Spleen (tissue), 11 donors: ENCODE results near the gene SORL1. TPM values are rescaled to one million over a fixed set of nuclear protein-coding genes. Genes with fewer than 3 reads are reported as not detected.
"Not testable (repeated sequence)": the region's sequence is repeated elsewhere in the genome, so short reads cannot be mapped to it uniquely, and the experiment has no call there.

Source experiments
- DNase-seq: peaks from one replicate; pipeline ENCODE4 v3.0.0-alpha.2; 2020
- H3K27ac ChIP-seq, 8 donors: fragments of 200-600 bp; sonication (generic) in 7 of 8; 1 replicate in 4 of 8; 2 replicates in 4 of 8; pipeline versions ENCODE4 v1.5.0 to v1.8.0; 2016 to 2021; ENCODE audit warnings: inconsistent platforms in 4 of 8, mild to moderate bottlenecking in 4 of 8, moderate library complexity in 1 of 8
- H3K27me3 ChIP-seq, 7 donors: fragments of 200-600 bp; sonication (generic) in 6 of 7; replicated peaks in 1 of 7; 1 replicate in 4 of 7; 2 replicates in 3 of 7; pipeline versions ENCODE4 v1.5.0 to v1.8.0; 2016 to 2021; ENCODE audit warnings: inconsistent platforms in 3 of 7, mild to moderate bottlenecking in 1 of 7
- H3K36me3 ChIP-seq, 6 donors: fragments of 200-600 bp; sonication (generic) in 5 of 6; 1 replicate in 4 of 6; 2 replicates in 2 of 6; pipeline versions ENCODE4 v1.5.0 to v1.8.0; 2016 to 2021; ENCODE audit warnings: inconsistent platforms in 2 of 6
- H3K4me1 ChIP-seq, 6 donors: fragments of 200-600 bp; sonication (generic) in 5 of 6; 1 replicate in 3 of 6; 2 replicates in 3 of 6; pipeline versions ENCODE4 v1.5.0 to v1.8.0; 2016 to 2021; ENCODE audit warnings: inconsistent platforms in 3 of 6
- H3K4me3 ChIP-seq, 8 donors: fragments of 200-600 bp; sonication (generic) in 7 of 8; 1 replicate in 4 of 8; 2 replicates in 4 of 8; pipeline versions ENCODE4 v1.5.0 to v1.8.0; 2016 to 2021; ENCODE audit warnings: inconsistent platforms in 4 of 8, mild to moderate bottlenecking in 4 of 8, moderate library complexity in 2 of 8
- H3K9me3 ChIP-seq, 8 donors: fragments of 200-600 bp; sonication (generic) in 7 of 8; 1 replicate in 4 of 8; 2 replicates in 4 of 8; pipeline versions ENCODE4 v1.5.0 to v1.8.0; 2016 to 2021; ENCODE audit warnings: inconsistent platforms in 4 of 8
- POLR2A ChIP-seq, 3 donors: fragments of 450-650 bp; IDR thresholded peaks; one replicate each; pipeline ENCODE4 v1.5.1; 2017; ENCODE audit warnings: antibody characterized with exemption in 3 of 3, mild to moderate bottlenecking in 1 of 3
- POLR2AphosphoS5 ChIP-seq, 3 donors: sonication (generic); formaldehyde crosslinking; IDR thresholded peaks; one replicate each; pipeline ENCODE4 v1.5.1; 2017; ENCODE audit warnings: antibody characterized with exemption in 3 of 3
- WGBS, 5 donors: extraction: QIAGEN DNeasy Blood & Tissue Kit in 3 of 5; methylation state at CpG; one replicate each; pipeline versions ENCODE4 v1.1.5 to v1.1.7; 2013 to 2018; 5-methylcytosine and 5-hydroxymethylcytosine counted together
- intact Hi-C: fragments of 100-400 bp; cut with DNase I; formaldehyde crosslinking; loops from one replicate; pipeline ENCODE4 v1.15.0; 2023; ENCODE audit warnings: low total_unique reads
- polyA plus RNA-seq, 3 donors: library from polyadenylated mRNA; stranded (reverse); fragments of 200-250 nt; gene quantifications; one replicate each; pipeline ENCODE4 v1.2.1, GENCODE V29; 2013
- total RNA-seq, 7 donors: library from RNA; depleted of rRNA in 3 of 7; stranded (reverse); fragments of >200 nt in 3 of 7; fragmentation: NEBNext Ultra II Directional in 4 of 7; extraction: Animal tissue kit (Norgen Biotek cat#: 25700) in 4 of 7; gene quantifications; one replicate each; pipeline versions ENCODE4 v1.1.0 to v1.2.1, GENCODE V29; 2016 to 2021
- TF ChIP-seq, protein P1 (sequence below), 11 experiments: fragments of 200-600 bp in 7 of 11; fragments of 450-650 bp in 4 of 11; sonication (generic) in 4 of 11; IDR thresholded peaks in 8 of 11; conservative IDR thresholded peaks in 3 of 11; 1 replicate in 7 of 11; 2 replicates in 4 of 11; pipeline versions ENCODE4 v1.4.0 to v1.8.0; 2016 to 2021; ENCODE audit warnings: antibody characterized with exemption in 11 of 11, inconsistent platforms in 4 of 11, mild to moderate bottlenecking in 1 of 11
- donor health status: healthy with polysubstance abuse.
- donor health status: DM: no; HTN: no; CAD: no; lungs with moderate emphysema.
- donor health status: DM: no; HTN: no; CAD: no.
- donor health status: Bipolar disorder and iron deficiency.
- donor health status: healthy.
- donor health status: DM: no; HTN: no; CAD: no.
- donor health status: DM: yes; HTN: yes; CAD: no.

SORL1 gene
- total and polyA plus RNA-seq, 10 donors: 3.8 to 328 (median 148) TPM

DNA sequence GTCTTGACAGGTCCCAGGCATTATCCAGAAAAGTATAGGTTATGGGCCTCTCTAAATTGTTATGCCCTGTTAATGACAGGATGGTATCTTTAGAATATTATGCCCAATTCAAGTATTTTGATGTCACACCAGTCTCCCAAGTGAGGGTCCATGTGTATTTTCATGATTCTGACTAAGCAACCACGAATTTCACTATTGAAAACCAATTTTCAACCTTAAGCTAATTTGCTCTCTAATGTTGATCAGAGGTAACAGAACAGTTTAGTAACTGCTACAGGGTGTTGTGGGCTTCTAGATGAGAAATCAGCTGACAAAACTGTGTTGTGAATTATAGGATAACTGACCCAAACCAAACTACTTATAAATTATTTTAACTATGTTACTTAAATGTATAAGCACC is 48.6 kb downstream of the SORL1 start:
- intact Hi-C loops: no loop called here
- Histone ChIP-seq H3K4me1 (peaks cover 0 to 43% (median 2%) of the 10 kb centered on the region in 6 donors), H3K4me3 (no peak overlapping the region), H3K27me3 (no peaks in the 10 kb centered on the region), H3K9me3 (peaks cover 0 to 11% (median 5%) of the 10 kb centered on the region in 8 donors), H3K27ac (no peak overlapping the region), H3K36me3 (peaks cover 0 to 76% (median 14%) of the 10 kb centered on the region in 6 donors)
- DNase-seq: no peak
- WGBS, 5 donors: 65 to 85% (median 84%) methylated on average over 1 of the region's 1 CpG
- TF ChIP-seq POLR2AphosphoS5 (IDR thresholded peaks at IDR 0.05) (no peak), POLR2A (IDR thresholded peaks at IDR 0.05) (no peak)
- TF ChIP-seq, protein P1, sequence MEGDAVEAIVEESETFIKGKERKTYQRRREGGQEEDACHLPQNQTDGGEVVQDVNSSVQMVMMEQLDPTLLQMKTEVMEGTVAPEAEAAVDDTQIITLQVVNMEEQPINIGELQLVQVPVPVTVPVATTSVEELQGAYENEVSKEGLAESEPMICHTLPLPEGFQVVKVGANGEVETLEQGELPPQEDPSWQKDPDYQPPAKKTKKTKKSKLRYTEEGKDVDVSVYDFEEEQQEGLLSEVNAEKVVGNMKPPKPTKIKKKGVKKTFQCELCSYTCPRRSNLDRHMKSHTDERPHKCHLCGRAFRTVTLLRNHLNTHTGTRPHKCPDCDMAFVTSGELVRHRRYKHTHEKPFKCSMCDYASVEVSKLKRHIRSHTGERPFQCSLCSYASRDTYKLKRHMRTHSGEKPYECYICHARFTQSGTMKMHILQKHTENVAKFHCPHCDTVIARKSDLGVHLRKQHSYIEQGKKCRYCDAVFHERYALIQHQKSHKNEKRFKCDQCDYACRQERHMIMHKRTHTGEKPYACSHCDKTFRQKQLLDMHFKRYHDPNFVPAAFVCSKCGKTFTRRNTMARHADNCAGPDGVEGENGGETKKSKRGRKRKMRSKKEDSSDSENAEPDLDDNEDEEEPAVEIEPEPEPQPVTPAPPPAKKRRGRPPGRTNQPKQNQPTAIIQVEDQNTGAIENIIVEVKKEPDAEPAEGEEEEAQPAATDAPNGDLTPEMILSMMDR (IDR thresholded peaks at IDR 0.05 in 8 of 11, conservative IDR thresholded peaks at IDR 0.05 in 3 of 11): no peak

DNA sequence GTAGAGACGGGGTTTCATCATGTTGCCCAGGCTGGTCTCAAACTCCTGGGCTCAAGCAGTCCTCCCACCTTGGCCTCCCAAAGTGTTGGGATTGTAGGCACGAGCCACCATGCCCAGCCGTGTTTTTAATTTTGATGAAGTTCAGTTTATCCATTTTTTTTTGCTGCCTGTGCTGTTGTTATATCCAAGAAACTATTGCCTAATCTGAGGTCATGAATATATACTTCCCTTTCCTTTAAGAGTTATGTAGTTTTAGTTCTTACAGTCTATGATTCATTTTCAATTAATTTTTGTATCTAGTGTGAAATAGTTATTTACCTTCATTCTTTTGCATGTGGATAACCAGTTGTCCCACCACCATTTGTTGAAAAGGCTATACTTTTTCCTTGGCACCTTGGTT is 50.9 kb downstream of the SORL1 start:
- no peak overlapping the region for H3K4me3 ChIP-seq
- DNase-seq: no peak
- H3K36me3 ChIP-seq: peaks cover 0 to 61% (median 3%) of the 10 kb centered on the region in 6 donors
- peak overlapping the region in 3 of 8 donors; percentile 21 to 43 (median 25) for H3K27ac ChIP-seq
- peaks cover 0 to 27% (median 19%) of the 10 kb centered on the region in 8 donors for H3K9me3 ChIP-seq
- peaks cover 0 to 33% (median 0%) of the 10 kb centered on the region in 6 donors for H3K4me1 ChIP-seq
- intact Hi-C loops: no loop called here
- TF ChIP-seq, protein P1 (IDR thresholded peaks at IDR 0.05 in 8 of 11, conservative IDR thresholded peaks at IDR 0.05 in 3 of 11): no peak
- WGBS, 5 donors: 51 to 88% (median 59%) methylated on average over 3 of the region's 3 CpGs
- no peaks in the 10 kb centered on the region for H3K27me3 ChIP-seq

DNA sequence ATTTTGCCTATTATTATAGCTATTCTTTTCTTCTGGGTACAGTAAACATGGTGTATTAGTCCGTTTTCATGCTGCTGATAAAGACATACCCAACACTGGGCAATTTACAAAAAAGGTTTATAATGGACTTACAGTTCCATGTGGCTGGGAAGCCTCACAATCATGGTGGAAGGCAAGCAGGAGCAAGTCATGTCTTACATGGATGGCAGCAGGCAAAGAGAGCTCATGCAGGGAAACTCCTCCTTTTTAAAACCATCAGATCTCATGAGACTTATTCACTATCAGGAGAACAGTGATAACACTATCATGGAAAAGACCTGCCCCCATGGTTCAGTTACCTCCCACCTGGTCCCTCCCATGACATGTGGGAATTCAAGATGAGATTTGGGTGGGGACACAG is 54.1 kb downstream of the SORL1 start:
- Histone ChIP-seq H3K36me3 (peaks cover 0 to 62% (median 0%) of the 10 kb centered on the region in 6 donors), H3K9me3 (peaks cover 0 to 27% (median 19%) of the 10 kb centered on the region in 8 donors), H3K4me1 (peaks cover 0 to 28% (median 0%) of the 10 kb centered on the region in 6 donors)
- H3K4me3 ChIP-seq, intact Hi-C loops, DNase-seq, H3K27me3 ChIP-seq, H3K27ac ChIP-seq: not testable (repeated sequence)
- WGBS, 5 donors: 87 to 91% (median 89%) methylated on average over 1 of the region's 1 CpG

DNA sequence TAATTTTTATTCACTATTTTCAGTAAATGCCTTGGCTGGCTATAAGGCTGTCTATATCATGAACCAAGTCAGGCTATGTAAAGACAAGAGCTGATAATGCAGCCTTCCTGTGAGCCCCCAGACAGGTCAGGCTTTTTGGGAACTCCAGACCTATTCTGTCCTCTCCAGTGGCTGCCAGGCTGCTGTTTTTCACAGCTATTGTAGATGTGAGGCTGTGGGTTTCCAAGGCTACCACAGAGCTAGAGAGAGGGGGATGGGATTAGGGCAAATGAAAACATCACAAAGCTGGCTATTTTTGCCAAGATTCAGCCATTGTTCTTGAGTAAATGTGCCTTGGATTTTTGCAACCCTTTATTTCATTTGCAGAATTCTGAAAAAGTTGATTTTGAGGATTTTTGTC is 56.3 kb downstream of the SORL1 start:
- intact Hi-C loops: no loop called here
- DNase-seq: no peak
- TF ChIP-seq POLR2A (IDR thresholded peaks at IDR 0.05) (no peak), POLR2AphosphoS5 (IDR thresholded peaks at IDR 0.05) (no peak)
- TF ChIP-seq, protein P1 (IDR thresholded peaks at IDR 0.05 in 8 of 11, conservative IDR thresholded peaks at IDR 0.05 in 3 of 11): no peak
- H3K36me3 ChIP-seq: peaks cover 0 to 70% (median 0%) of the 10 kb centered on the region in 6 donors
- H3K4me1 ChIP-seq: peaks cover 0 to 29% (median 0%) of the 10 kb centered on the region in 6 donors
- no peaks in the 10 kb centered on the region for H3K27me3 ChIP-seq
- H3K9me3 ChIP-seq: peaks cover 0 to 27% (median 19%) of the 10 kb centered on the region in 8 donors
- no peak overlapping the region for H3K27ac ChIP-seq
- no peak overlapping the region for H3K4me3 ChIP-seq

DNA sequence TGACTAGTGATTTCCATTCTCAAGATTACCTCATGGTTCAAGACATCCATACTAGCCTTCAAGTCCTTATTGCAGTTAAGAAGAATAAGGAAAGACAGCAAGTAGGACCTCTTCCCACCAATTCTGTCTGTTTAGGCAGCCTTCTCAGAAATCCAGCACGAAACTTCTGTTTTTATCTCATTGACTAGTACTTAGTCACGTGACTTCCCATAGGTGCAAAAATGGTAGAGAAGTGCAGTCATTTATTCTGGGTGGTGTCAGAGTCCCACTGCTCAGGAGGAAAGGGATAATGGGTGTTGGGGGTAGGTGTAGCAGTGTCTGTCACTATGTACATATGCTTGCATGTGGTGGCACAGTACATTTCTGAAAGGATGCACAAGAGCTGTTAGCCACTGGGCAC is 58.3 kb downstream of the SORL1 start:
- Histone ChIP-seq H3K4me3 (no peak overlapping the region), H3K27ac (no peak overlapping the region), H3K36me3 (peaks cover 0 to 80% (median 9%) of the 10 kb centered on the region in 6 donors), H3K27me3 (no peaks in the 10 kb centered on the region), H3K4me1 (peaks cover 0 to 34% (median 0%) of the 10 kb centered on the region in 6 donors), H3K9me3 (peaks cover 0 to 21% (median 17%) of the 10 kb centered on the region in 8 donors)
- intact Hi-C loops: no loop called here
- DNase-seq: no peak
- WGBS, 5 donors: 71 to 82% (median 79%) methylated on average over 2 of the region's 2 CpGs
- TF ChIP-seq POLR2A (IDR thresholded peaks at IDR 0.05): no peak
- TF ChIP-seq, protein P1 (IDR thresholded peaks at IDR 0.05 in 8 of 11, conservative IDR thresholded peaks at IDR 0.05 in 3 of 11): no peak
- no peak for TF ChIP-seq POLR2AphosphoS5 (IDR thresholded peaks at IDR 0.05)
